K562 (cell line): ENCODE measurements around the gene SNX9. TPM values are rescaled to one million over a fixed set of nuclear protein-coding genes. Genes with fewer than 3 reads are reported as not detected.
A peak's percentile ranks its signal among the peaks of the same experiment; 100 is the strongest.

ENCODE experiments used
- CBX1 ChIP-seq: sonication (generic); IDR thresholded peaks from 2 replicates; pipeline ENCODE4 v1.6.1; 2016; ENCODE audit warnings: antibody characterized with exemption, low read depth, mild to moderate bottlenecking
- CBX8 ChIP-seq: fragments of 200-600 bp; sonication (generic); IDR thresholded peaks from 2 replicates; pipeline ENCODE4 v1.6.1; 2012; ENCODE audit warnings: borderline replicate concordance, mixed run types, low read depth, mild to moderate bottlenecking, moderate library complexity, mixed read lengths, low read length, control low read depth, inconsistent platforms; ENCODE audit not compliant: poor library complexity, severe bottlenecking; ENCODE audit errors: extremely low read depth
- CC2D1A ChIP-seq: fragments of 450-650 bp; IDR thresholded peaks from 2 replicates; pipeline ENCODE4 v1.6.1; 2017; ENCODE audit warnings: mild to moderate bottlenecking
- ETS2 ChIP-seq: IDR thresholded peaks from 2 replicates; pipeline ENCODE4 v1.6.1; 2016; ENCODE audit warnings: borderline replicate concordance, missing genetic modification characterization, mild to moderate bottlenecking, moderate library complexity, missing compliant biosample characterization; ENCODE audit not compliant: poor library complexity, severe bottlenecking
- HDAC1 ChIP-seq, 2 experiments: fragments of 450-650 bp; IDR thresholded peaks; 2 replicates each; pipeline ENCODE4 v1.6.1; 2016 to 2017; ENCODE audit warnings: inconsistent platforms in 1 of 2, mild to moderate bottlenecking in 1 of 2, moderate library complexity in 1 of 2
- HOMEZ ChIP-seq: fragments of 250-450 bp; sonication (Bioruptor Pico); IDR thresholded peaks from 2 replicates; pipeline ENCODE4 v1.4.0; 2020; ENCODE audit warnings: mild to moderate bottlenecking, moderate library complexity
- LEF1 ChIP-seq: fragments of 450-650 bp; IDR thresholded peaks from 2 replicates; pipeline ENCODE4 v1.6.1; 2016; ENCODE audit warnings: mild to moderate bottlenecking
- MEF2A ChIP-seq: IDR thresholded peaks from 2 replicates; pipeline ENCODE4 v1.6.1; 2011; ENCODE audit warnings: low read depth, mild to moderate bottlenecking, low read length, moderate library complexity; ENCODE audit not compliant: control insufficient read depth
- MTA2 ChIP-seq: fragments of 450-650 bp; IDR thresholded peaks from 2 replicates; pipeline ENCODE4 v1.6.1; 2016; ENCODE audit warnings: low read depth
- PCBP2 ChIP-seq: fragments of 200-400 bp; formaldehyde crosslinking; IDR thresholded peaks from 2 replicates; pipeline ENCODE4 v1.6.1; 2018; ENCODE audit warnings: low read length, low read depth, mild to moderate bottlenecking, moderate library complexity; ENCODE audit not compliant: poor library complexity, severe bottlenecking
- RAD51 ChIP-seq: fragments of 450-650 bp; IDR thresholded peaks from 2 replicates; pipeline ENCODE4 v1.7.1; 2016; ENCODE audit warnings: low read depth, mild to moderate bottlenecking, borderline replicate concordance
- SFPQ ChIP-seq: fragments of 200-400 bp; formaldehyde crosslinking; IDR thresholded peaks from 2 replicates; pipeline ENCODE4 v1.6.1; 2017; ENCODE audit warnings: mild to moderate bottlenecking, low read depth, low read length, moderate library complexity
- SMAD1 ChIP-seq: fragments of 150-350 bp; IDR thresholded peaks from 2 replicates; pipeline ENCODE4 v1.6.1; 2014; ENCODE audit warnings: low read length, low read depth; ENCODE audit not compliant: partially characterized antibody
- WHSC1 ChIP-seq: IDR thresholded peaks from one replicate; pipeline ENCODE4 v1.6.1; 2012; ENCODE audit warnings: low read length, control low read depth, inconsistent platforms
- ZBTB2 ChIP-seq: fragments of 450-650 bp; IDR thresholded peaks from 2 replicates; pipeline ENCODE4 v1.6.1; 2016; ENCODE audit warnings: antibody characterized with exemption
- ZBTB26 ChIP-seq: fragments of 450-650 bp; formaldehyde crosslinking; IDR thresholded peaks from 2 replicates; pipeline ENCODE4 v1.4.0; 2022; ENCODE audit warnings: missing genetic modification characterization
- ZBTB5 ChIP-seq: fragments of 450-650 bp; IDR thresholded peaks from 2 replicates; pipeline ENCODE4 v1.6.1; 2017; ENCODE audit warnings: antibody characterized with exemption
- ZNF431 ChIP-seq: sonication (generic); formaldehyde crosslinking; IDR thresholded peaks from 2 replicates; pipeline ENCODE4 v1.8.0; 2022; ENCODE audit warnings: mild to moderate bottlenecking, missing genetic modification reagents
- polyA plus RNA-seq, 8 experiments: library from polyadenylated mRNA; depleted of rRNA in 4 of 8; stranded (reverse) in 5 of 8; unstranded in 3 of 8; fragments of >200 nt; fragmentation: Nextera tagmentation in 2 of 8; fragmentation: Illumina TruSeq in 1 of 8; extraction: Ambion mirVana in 2 of 8; extraction: Trizol in 1 of 8; gene quantifications; 2 replicates each; pipeline versions ENCODE4 v1.2.1 to v1.2.3, GENCODE V29; 2011 to 2014; ENCODE audit warnings: inconsistent platforms in 1 of 8, missing spikeins in 1 of 8
- total RNA-seq, 7 experiments: library from RNA; depleted of rRNA in 6 of 7; stranded (reverse); fragments of >200 nt in 6 of 7; fragmentation: Illumina TruSeq in 2 of 7; extraction: Trizol in 2 of 7; gene quantifications; 2 replicates each; pipeline versions ENCODE4 v1.2.1 to v1.2.3, GENCODE V29; 2011 to 2021; ENCODE audit warnings: low replicate concordance in 1 of 7

The SNX9 gene
- total and polyA plus RNA-seq, 9 of the 15 experiments (the other 6 are each of a cell fraction or from before 2014, with no cell fraction given) = 6.0 to 81.7 (median 57.1) TPM

- TF ChIP-seq CC2D1A = peak; percentile 77
- no peak for TF ChIP-seq CBX8
- no peak for TF ChIP-seq ZNF431 (CRISPR knock-in tag)
- no peak for TF ChIP-seq CBX1
- TF ChIP-seq ZBTB5 = no peak
- peak; percentile 89 for TF ChIP-seq RAD51
- TF ChIP-seq HOMEZ (CRISPR knock-in tag) = no peak
- no peak for TF ChIP-seq SMAD1
- TF ChIP-seq ZBTB2 = 0 out of 2 replicates have a peak, but pooled peaks have one; percentile 25
- peak; percentile 45; the same call in 1 of the 2 replicates for TF ChIP-seq MEF2A
- no peak for TF ChIP-seq ZBTB26
- TF ChIP-seq SFPQ = no peak
- TF ChIP-seq ETS2 (tag) = no peak
- peak; percentile 92 for TF ChIP-seq MTA2
- no peak for TF ChIP-seq WHSC1
- no peak for TF ChIP-seq PCBP2
- TF ChIP-seq HDAC1 (IDR thresholded peaks at IDR 0.05) = peak; percentile 34 to 71; a peak in 2 of 4 replicates
- TF ChIP-seq LEF1 = peak; percentile 96
Measured at GRCh38 chr6:157811476-157812173, 11.4 kb upstream of the SNX9 start (continued).
